OCI-LY1 (cell line): ENCODE measurements around the gene RNF13.

Experiments
- CTCF ChIP-seq: fragments of 200-600 bp; sonication (generic), shearing (Covaris generic); IDR thresholded peaks from 2 replicates; pipeline ENCODE4 v1.5.1; 2017; ENCODE audit warnings: mild to moderate bottlenecking, antibody characterized with exemption, low read length, moderate library complexity, mixed read lengths
- EZH2 ChIP-seq: fragments of 200-600 bp; sonication (generic), shearing (Covaris generic); IDR thresholded peaks from 2 replicates; pipeline ENCODE4 v1.8.0; 2017; ENCODE audit warnings: borderline replicate concordance, mixed run types, mild to moderate bottlenecking, antibody characterized with exemption, low read length, moderate library complexity, mixed read lengths

GRCh38 chr3:149784064-149784704, 28.8 kb upstream of the RNF13 start:
- no peak for TF ChIP-seq CTCF
- TF ChIP-seq EZH2, result no peak
